ENCODE results near the gene CPA5. TPM values are rescaled to one million over a fixed set of nuclear protein-coding genes. Genes with fewer than 3 reads are reported as not detected.

The CPA5 gene
- polyA plus RNA-seq, 1 of the 3 experiments (the other 2 are of a cell fraction), result 1.3 TPM

DNA sequence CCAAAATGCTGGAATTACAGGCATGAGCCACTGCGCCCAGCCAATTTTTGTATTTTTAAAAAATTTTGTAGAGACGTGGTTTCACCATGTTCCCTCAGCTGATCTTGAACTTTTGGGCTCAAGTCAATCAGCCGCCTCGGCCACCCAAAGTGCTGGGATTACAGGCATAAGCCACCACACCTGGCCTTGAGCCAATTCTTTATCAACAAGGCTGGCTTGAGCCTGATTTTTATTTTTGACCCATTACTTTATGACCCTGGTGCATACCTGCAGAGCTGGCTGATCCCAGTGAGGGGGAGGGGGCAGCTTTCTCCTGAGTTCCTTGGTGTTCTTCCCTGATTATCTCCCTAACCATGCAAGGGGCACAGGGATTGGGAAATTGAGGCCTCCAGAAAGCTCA, 19.8 kb downstream of the CPA5 start:
- no peak for TF ChIP-seq JUND (IDR thresholded peaks at IDR 0.05)
- TF ChIP-seq CHD2 (IDR thresholded peaks at IDR 0.05; ENCODE audit: low read length, partially characterized antibody), result no peak
- no peak for TF ChIP-seq RAD21 (IDR thresholded peaks at IDR 0.05; ENCODE audit: low read length)
- TF ChIP-seq FOSL2 (IDR thresholded peaks at IDR 0.05; ENCODE audit: borderline replicate concordance, low read depth), result no peak
- TF ChIP-seq NFIC (IDR thresholded peaks at IDR 0.05; ENCODE audit: borderline replicate concordance), result 0 out of 2 replicates have a peak, but pooled peaks have one; percentile 13
- TF ChIP-seq, protein P1, sequence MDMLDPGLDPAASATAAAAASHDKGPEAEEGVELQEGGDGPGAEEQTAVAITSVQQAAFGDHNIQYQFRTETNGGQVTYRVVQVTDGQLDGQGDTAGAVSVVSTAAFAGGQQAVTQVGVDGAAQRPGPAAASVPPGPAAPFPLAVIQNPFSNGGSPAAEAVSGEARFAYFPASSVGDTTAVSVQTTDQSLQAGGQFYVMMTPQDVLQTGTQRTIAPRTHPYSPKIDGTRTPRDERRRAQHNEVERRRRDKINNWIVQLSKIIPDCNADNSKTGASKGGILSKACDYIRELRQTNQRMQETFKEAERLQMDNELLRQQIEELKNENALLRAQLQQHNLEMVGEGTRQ (IDR thresholded peaks at IDR 0.05; ENCODE audit: borderline replicate concordance, low read depth, low read length), result no peak
- TF ChIP-seq FOXJ3 (CRISPR knock-in tag; IDR thresholded peaks at IDR 0.05), result no peak
- TF ChIP-seq TCF12 (IDR thresholded peaks at IDR 0.05), result no peak
- TF ChIP-seq, protein P2, sequence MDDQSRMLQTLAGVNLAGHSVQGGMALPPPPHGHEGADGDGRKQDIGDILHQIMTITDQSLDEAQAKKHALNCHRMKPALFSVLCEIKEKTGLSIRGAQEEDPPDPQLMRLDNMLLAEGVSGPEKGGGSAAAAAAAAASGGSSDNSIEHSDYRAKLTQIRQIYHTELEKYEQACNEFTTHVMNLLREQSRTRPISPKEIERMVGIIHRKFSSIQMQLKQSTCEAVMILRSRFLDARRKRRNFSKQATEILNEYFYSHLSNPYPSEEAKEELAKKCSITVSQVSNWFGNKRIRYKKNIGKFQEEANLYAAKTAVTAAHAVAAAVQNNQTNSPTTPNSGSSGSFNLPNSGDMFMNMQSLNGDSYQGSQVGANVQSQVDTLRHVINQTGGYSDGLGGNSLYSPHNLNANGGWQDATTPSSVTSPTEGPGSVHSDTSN (IDR thresholded peaks at IDR 0.05), result no peak
- H3K36me3 ChIP-seq (replicated peaks in 1 of 2; ENCODE audit: control insufficient read depth in 1 of 2, insufficient read depth in 2 of 2, low read length in 1 of 2), result no peaks in the 10 kb centered on the region
- no peak overlapping the region for H3K4me3 ChIP-seq (ENCODE audit: low read depth in 2 of 2, low read length in 1 of 2)
- WGBS (ENCODE audit: low lambda C conversion rate), result 96% methylated on average over 4 of the region's 4 CpGs
- no peaks in the 10 kb centered on the region for H3K9me3 ChIP-seq
- H2AFZ ChIP-seq (ENCODE audit: low read depth), result no peak overlapping the region
- H3K4me1 ChIP-seq (ENCODE audit: control insufficient read depth in 1 of 2, insufficient read depth in 2 of 2, low read depth in 1 of 2, low read length in 1 of 2), result peaks cover 35 to 59% of the 10 kb centered on the region in 2 experiments
- no peak for DNase-seq
- no peaks in the 10 kb centered on the region for H4K20me1 ChIP-seq (ENCODE audit: insufficient read depth)
- POLR2A ChIA-PET, result interaction anchor here (1.0 kb wide), 1 partner anchor 159 kb away, joined by 5 read pairs; the partner anchor contains the start of gene TMEM209
- H3K27ac ChIP-seq (ENCODE audit: low read depth in 2 of 2, low read length in 1 of 2), result peak overlapping the region; percentile 66 to 96; a peak in 3 of 4 replicates
- no peaks in the 10 kb centered on the region for H3K9me2 ChIP-seq
- H3K4me2 ChIP-seq, result no peak overlapping the region
- no peaks in the 10 kb centered on the region for H3K79me2 ChIP-seq (ENCODE audit: insufficient read depth)
- H3K9ac ChIP-seq, result no peak overlapping the region
- H3F3A ChIP-seq (replicated peaks; ENCODE audit: insufficient read depth), result peaks cover 13% of the 10 kb centered on the region
- CTCF ChIA-PET, result interaction anchor here (1.0 kb wide), 1 partner anchor 11 kb away, joined by 3 read pairs; no protein-coding TSS in a partner anchor
- H3K27me3 ChIP-seq (ENCODE audit: insufficient read depth), result no peaks in the 10 kb centered on the region

GRCh38 chr7:130365088-130365487, 20.5 kb downstream of the CPA5 start:
- DNase-seq, result no peak
- Histone ChIP-seq H3K36me3 (replicated peaks in 1 of 2; ENCODE audit: control insufficient read depth in 1 of 2, insufficient read depth in 2 of 2, low read length in 1 of 2) (no peaks in the 10 kb centered on the region), H3K27ac (ENCODE audit: low read depth in 2 of 2, low read length in 1 of 2) (peak overlapping the region in 1 of 2 experiments; percentile 96; a peak in 2 of 4 replicates), H3K9me2 (no peaks in the 10 kb centered on the region), H3K4me3 (ENCODE audit: low read depth in 2 of 2, low read length in 1 of 2) (no peak overlapping the region), H3K79me2 (ENCODE audit: insufficient read depth) (no peaks in the 10 kb centered on the region), H3K4me1 (ENCODE audit: control insufficient read depth in 1 of 2, insufficient read depth in 2 of 2, low read depth in 1 of 2, low read length in 1 of 2) (peaks cover 41 to 65% of the 10 kb centered on the region in 2 experiments), H3K9me3 (no peaks in the 10 kb centered on the region), H2AFZ (ENCODE audit: low read depth) (no peak overlapping the region; the same call in 1 of the 2 replicates), H3K9ac (no peak overlapping the region), H3K4me2 (no peak overlapping the region), H4K20me1 (ENCODE audit: insufficient read depth) (no peaks in the 10 kb centered on the region), H3F3A (replicated peaks; ENCODE audit: insufficient read depth) (peaks cover 13% of the 10 kb centered on the region), H3K27me3 (ENCODE audit: insufficient read depth) (no peaks in the 10 kb centered on the region)
- POLR2A ChIA-PET, result interaction anchor here (1.0 kb wide), 1 partner anchor 160 kb away, joined by 5 read pairs; the partner anchor contains the start of gene TMEM209
- CTCF ChIA-PET, result interaction anchor here (1.0 kb wide), 2 partner anchors 12 to 27 kb away, joined by 3 read pairs; no protein-coding TSS in a partner anchor
- 85% methylated on average over 2 of the region's 2 CpGs for WGBS (ENCODE audit: low lambda C conversion rate)
- TF ChIP-seq ELF1 (IDR thresholded peaks at IDR 0.05) (no peak), USF1 (IDR thresholded peaks at IDR 0.05; ENCODE audit: borderline replicate concordance, low read depth) (no peak), MEF2A (IDR thresholded peaks at IDR 0.05; ENCODE audit: borderline replicate concordance, low read depth) (no peak), SMC3 (IDR thresholded peaks at IDR 0.05; ENCODE audit: low read depth, low read length) (no peak), MXI1 (IDR thresholded peaks at IDR 0.05; ENCODE audit: low read depth, low read length) (no peak), FOXJ3 (CRISPR knock-in tag; IDR thresholded peaks at IDR 0.05) (no peak), JUND (IDR thresholded peaks at IDR 0.05) (no peak)
- TF ChIP-seq, protein P2 (IDR thresholded peaks at IDR 0.05), result no peak
- TF ChIP-seq, protein P3, sequence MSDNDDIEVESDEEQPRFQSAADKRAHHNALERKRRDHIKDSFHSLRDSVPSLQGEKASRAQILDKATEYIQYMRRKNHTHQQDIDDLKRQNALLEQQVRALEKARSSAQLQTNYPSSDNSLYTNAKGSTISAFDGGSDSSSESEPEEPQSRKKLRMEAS (IDR thresholded peaks at IDR 0.05; ENCODE audit: low read depth), result no peak
- TF ChIP-seq, protein P4, sequence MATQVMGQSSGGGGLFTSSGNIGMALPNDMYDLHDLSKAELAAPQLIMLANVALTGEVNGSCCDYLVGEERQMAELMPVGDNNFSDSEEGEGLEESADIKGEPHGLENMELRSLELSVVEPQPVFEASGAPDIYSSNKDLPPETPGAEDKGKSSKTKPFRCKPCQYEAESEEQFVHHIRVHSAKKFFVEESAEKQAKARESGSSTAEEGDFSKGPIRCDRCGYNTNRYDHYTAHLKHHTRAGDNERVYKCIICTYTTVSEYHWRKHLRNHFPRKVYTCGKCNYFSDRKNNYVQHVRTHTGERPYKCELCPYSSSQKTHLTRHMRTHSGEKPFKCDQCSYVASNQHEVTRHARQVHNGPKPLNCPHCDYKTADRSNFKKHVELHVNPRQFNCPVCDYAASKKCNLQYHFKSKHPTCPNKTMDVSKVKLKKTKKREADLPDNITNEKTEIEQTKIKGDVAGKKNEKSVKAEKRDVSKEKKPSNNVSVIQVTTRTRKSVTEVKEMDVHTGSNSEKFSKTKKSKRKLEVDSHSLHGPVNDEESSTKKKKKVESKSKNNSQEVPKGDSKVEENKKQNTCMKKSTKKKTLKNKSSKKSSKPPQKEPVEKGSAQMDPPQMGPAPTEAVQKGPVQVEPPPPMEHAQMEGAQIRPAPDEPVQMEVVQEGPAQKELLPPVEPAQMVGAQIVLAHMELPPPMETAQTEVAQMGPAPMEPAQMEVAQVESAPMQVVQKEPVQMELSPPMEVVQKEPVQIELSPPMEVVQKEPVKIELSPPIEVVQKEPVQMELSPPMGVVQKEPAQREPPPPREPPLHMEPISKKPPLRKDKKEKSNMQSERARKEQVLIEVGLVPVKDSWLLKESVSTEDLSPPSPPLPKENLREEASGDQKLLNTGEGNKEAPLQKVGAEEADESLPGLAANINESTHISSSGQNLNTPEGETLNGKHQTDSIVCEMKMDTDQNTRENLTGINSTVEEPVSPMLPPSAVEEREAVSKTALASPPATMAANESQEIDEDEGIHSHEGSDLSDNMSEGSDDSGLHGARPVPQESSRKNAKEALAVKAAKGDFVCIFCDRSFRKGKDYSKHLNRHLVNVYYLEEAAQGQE (IDR thresholded peaks at IDR 0.05; ENCODE audit: low read depth, low read length), result no peak
- TF ChIP-seq, protein P5, sequence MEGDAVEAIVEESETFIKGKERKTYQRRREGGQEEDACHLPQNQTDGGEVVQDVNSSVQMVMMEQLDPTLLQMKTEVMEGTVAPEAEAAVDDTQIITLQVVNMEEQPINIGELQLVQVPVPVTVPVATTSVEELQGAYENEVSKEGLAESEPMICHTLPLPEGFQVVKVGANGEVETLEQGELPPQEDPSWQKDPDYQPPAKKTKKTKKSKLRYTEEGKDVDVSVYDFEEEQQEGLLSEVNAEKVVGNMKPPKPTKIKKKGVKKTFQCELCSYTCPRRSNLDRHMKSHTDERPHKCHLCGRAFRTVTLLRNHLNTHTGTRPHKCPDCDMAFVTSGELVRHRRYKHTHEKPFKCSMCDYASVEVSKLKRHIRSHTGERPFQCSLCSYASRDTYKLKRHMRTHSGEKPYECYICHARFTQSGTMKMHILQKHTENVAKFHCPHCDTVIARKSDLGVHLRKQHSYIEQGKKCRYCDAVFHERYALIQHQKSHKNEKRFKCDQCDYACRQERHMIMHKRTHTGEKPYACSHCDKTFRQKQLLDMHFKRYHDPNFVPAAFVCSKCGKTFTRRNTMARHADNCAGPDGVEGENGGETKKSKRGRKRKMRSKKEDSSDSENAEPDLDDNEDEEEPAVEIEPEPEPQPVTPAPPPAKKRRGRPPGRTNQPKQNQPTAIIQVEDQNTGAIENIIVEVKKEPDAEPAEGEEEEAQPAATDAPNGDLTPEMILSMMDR (IDR thresholded peaks at IDR 0.05), result no peak

Measured in SK-N-SH (cell line).